ENCODE data around the gene ZNF598. TPM values are rescaled to one million over a fixed set of nuclear protein-coding genes. Genes with fewer than 3 reads are reported as not detected.

Gene ZNF598
- total and polyA plus RNA-seq, 2 of the 13 experiments (the other 11 are each of a cell fraction or from before 2014, with no cell fraction given) = 13.5 to 14.2 TPM

- TF ChIP-seq, protein P1, sequence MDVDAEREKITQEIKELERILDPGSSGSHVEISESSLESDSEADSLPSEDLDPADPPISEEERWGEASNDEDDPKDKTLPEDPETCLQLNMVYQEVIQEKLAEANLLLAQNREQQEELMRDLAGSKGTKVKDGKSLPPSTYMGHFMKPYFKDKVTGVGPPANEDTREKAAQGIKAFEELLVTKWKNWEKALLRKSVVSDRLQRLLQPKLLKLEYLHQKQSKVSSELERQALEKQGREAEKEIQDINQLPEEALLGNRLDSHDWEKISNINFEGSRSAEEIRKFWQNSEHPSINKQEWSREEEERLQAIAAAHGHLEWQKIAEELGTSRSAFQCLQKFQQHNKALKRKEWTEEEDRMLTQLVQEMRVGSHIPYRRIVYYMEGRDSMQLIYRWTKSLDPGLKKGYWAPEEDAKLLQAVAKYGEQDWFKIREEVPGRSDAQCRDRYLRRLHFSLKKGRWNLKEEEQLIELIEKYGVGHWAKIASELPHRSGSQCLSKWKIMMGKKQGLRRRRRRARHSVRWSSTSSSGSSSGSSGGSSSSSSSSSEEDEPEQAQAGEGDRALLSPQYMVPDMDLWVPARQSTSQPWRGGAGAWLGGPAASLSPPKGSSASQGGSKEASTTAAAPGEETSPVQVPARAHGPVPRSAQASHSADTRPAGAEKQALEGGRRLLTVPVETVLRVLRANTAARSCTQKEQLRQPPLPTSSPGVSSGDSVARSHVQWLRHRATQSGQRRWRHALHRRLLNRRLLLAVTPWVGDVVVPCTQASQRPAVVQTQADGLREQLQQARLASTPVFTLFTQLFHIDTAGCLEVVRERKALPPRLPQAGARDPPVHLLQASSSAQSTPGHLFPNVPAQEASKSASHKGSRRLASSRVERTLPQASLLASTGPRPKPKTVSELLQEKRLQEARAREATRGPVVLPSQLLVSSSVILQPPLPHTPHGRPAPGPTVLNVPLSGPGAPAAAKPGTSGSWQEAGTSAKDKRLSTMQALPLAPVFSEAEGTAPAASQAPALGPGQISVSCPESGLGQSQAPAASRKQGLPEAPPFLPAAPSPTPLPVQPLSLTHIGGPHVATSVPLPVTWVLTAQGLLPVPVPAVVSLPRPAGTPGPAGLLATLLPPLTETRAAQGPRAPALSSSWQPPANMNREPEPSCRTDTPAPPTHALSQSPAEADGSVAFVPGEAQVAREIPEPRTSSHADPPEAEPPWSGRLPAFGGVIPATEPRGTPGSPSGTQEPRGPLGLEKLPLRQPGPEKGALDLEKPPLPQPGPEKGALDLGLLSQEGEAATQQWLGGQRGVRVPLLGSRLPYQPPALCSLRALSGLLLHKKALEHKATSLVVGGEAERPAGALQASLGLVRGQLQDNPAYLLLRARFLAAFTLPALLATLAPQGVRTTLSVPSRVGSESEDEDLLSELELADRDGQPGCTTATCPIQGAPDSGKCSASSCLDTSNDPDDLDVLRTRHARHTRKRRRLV (CRISPR knock-in tag; IDR thresholded peaks at IDR 0.05) = peak; percentile 94
- TF ChIP-seq, protein P2, sequence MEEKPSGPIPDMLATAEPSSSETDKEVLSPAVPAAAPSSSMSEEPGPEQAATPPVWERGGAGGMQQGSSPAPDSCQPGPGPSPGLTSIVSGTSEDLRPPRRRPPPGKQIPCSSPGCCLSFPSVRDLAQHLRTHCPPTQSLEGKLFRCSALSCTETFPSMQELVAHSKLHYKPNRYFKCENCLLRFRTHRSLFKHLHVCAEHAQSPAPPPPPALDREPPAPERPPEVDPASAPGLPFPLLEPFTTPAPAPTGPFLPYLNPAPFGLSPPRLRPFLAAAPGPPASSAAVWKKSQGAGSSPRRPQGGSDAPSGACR (CRISPR knock-in tag; IDR thresholded peaks at IDR 0.05) = no peak
- peak; percentile 85 for TF ChIP-seq ZNF281 (CRISPR knock-in tag; IDR thresholded peaks at IDR 0.05; ENCODE audit: borderline replicate concordance)
- no peak for TF ChIP-seq ZNF318 (CRISPR knock-in tag; IDR thresholded peaks at IDR 0.05)
- TF ChIP-seq ZNF20 (CRISPR knock-in tag; IDR thresholded peaks at IDR 0.05) = 0 out of 2 replicates have a peak, but pooled peaks have one; percentile 59
- TF ChIP-seq EEA1 (CRISPR knock-in tag; IDR thresholded peaks at IDR 0.05; ENCODE audit: borderline replicate concordance) = 0 out of 2 replicates have a peak, but pooled peaks have one; percentile 63
- TF ChIP-seq YEATS2 (CRISPR knock-in tag; IDR thresholded peaks at IDR 0.05; ENCODE audit: borderline replicate concordance) = peak; percentile 64
- TF ChIP-seq CREB1 (IDR thresholded peaks at IDR 0.05) = no peak
- TF ChIP-seq CREB1 (CRISPR knock-in tag; IDR thresholded peaks at IDR 0.05) = no peak
- TF ChIP-seq CAMTA2 (CRISPR knock-in tag; IDR thresholded peaks at IDR 0.05; ENCODE audit: borderline replicate concordance) = no peak
- no peak for TF ChIP-seq NR1H2 (CRISPR knock-in tag; IDR thresholded peaks at IDR 0.05; ENCODE audit: borderline replicate concordance, low read depth)
Measured at GRCh38 chr16:2035431-2036199, 26.0 kb upstream of the ZNF598 start (continued).

All from HepG2 (cell line).